Measurements from ENCODE around the gene MED4.

Gene MED4

DNA sequence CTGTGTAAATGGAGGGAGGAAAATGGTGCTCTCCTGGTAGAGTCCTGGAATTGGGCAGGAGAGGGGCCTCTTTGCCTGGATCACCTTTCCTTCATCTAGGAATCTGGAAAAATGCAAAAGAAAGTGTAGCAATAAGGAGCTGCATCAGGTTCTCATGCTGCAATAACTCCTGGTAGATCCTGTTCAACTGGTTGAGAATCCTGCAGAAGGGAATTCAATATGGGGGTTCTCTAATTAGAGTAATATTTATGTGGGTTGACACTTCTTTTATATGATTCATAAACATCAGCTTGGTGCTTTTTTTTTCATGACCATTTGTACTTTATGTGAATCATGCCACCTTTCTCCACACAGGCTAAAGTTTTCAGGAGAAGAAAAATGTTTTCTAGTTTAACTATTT lies 66.8 kb downstream of the MED4 start:
- DNase-seq = no peak

Data from central memory CD4-positive, alpha-beta T cell (primary cell).